ENCODE results near the gene LDLRAD4.

GRCh38 chr18:13546638-13547037 lies 328.1 kb downstream of the LDLRAD4 start:
- no peak for TF ChIP-seq CTCF (IDR thresholded peaks at IDR 0.05; ENCODE audit: insufficient read depth, low read length)
- TF ChIP-seq POLR2AphosphoS5 (IDR thresholded peaks at IDR 0.05; ENCODE audit: low read depth), result no peak

All from HL-60 (cell line).